Measurements from ENCODE around the gene MED26.

Gene MED26

DNA sequence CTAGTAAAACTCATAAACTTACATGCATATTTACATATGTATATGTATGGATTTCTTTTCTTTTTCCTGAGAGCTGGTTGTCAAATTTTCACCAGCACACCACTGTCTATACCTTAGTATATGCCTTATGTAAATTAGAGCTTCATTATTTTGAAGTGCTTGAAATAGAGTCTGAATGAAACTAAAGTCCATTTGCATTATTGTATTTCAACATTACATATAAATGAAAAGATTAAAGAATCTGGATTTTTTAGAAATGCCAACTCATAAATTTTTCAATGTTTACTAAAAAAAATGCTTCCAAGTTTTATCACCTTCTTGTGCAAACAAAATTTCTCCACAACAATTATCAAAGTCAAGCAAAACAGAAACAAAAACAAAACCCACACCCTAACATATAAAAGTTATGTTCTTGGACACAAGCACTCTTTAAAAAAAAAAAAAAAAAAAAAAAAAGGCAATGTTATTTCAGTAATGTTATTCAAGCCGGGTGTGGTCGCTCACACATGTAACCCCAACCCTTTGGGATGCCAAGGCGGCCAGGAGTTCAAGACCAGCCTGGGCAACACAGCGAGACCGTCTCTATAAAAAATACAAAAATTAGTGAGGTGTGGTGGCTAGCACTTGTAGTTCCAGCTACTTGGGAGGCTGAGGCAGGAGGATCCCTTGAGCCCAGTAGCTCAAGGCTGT, 18.3 kb downstream of the MED26 start:
- no peak for DNase-seq

GRCh38 chr19:16608290-16608739, 19.7 kb downstream of the MED26 start:
- no peak for DNase-seq

DNA sequence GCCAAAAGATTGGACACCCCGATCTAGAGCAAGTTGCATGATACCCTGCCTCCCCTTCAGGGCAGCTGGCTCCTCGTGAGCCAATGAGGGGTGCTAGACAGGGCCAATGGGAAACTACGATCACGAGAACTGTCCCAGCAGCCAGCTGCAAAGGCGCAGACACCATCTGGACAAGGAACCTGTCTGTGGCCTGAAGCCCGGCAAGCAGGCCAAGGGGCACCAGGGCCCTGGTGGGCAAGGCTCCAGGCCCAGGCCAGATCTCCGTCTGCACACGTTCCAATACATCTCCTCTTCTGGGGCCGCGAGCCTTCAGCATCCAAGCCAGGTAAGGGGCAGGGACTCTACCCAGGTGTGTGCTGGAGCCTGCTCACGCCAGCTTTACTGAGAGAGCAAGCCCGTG, 20.2 kb downstream of the MED26 start:
- no peak for DNase-seq

DNA sequence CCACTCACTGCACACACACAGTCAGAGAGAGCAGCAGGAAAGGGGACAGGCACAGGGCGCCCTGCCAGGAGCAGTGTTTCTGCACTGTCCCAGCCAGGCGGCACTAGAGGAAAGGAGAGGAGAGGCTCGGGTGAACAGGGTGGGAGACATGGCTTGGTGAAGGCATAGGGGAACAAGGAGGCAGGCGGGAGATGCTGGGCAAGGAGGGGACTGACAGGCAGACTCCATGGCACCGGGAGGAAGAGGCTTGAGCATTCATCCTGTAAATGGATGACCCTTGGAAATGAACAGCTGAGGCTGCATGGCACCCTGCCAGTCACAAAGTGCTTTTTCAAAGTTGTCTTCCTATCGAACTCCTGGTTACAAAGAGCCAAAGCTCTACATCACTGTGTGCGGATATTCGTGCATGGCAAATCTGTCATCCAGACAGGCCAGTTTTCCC, 22.4 kb downstream of the MED26 start:
- no peak for DNase-seq

DNA sequence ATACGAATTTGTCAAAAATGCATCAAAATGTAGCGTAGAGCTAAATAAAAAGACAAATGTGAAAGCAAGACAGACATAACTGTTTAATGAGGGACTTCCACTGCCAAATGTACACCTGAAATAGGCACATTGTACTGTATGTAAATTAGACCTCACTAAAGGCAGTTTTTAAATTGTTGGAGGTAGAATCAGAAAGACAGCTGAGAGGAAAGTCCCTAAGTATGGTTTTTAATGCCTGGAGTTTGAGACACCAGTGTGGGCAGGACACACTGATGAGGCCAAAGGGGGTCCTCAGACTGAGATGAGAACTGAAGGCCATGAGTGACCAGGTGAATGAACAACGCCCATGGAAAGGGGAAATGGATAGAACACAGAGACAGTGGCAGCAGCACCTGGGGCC, 22.9 kb downstream of the MED26 start:
- no peak for DNase-seq

- DNase-seq, result no peak
Measured at GRCh38 chr19:16604615-16605014, 23.4 kb downstream of the MED26 start.

DNA sequence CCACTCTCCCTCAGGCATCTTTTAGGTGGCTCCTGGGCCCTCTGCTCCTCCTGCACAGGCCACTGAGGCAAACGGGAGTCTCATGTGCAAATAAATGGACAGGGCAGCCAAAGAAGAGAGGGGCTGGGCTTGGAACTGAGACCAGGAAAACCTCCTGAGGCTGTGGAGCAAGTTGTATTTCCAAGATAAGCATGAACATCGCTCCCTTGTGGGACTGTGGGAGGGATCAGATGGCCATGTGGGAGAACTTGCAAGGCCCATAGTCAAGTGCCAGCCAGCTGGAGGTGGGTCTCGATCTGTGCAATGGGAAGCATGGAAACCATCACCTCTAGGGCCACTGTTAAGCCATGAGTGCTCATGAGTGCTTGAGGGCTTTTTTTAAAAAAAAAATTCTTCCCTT, 24.9 kb downstream of the MED26 start:
- DNase-seq, result no peak

- DNase-seq, result no peak
Measured at GRCh38 chr19:16601378-16602052, 26.5 kb downstream of the MED26 start.

- DNase-seq, result no peak
Measured at GRCh38 chr19:16600824-16601223, 27.2 kb downstream of the MED26 start.

DNA sequence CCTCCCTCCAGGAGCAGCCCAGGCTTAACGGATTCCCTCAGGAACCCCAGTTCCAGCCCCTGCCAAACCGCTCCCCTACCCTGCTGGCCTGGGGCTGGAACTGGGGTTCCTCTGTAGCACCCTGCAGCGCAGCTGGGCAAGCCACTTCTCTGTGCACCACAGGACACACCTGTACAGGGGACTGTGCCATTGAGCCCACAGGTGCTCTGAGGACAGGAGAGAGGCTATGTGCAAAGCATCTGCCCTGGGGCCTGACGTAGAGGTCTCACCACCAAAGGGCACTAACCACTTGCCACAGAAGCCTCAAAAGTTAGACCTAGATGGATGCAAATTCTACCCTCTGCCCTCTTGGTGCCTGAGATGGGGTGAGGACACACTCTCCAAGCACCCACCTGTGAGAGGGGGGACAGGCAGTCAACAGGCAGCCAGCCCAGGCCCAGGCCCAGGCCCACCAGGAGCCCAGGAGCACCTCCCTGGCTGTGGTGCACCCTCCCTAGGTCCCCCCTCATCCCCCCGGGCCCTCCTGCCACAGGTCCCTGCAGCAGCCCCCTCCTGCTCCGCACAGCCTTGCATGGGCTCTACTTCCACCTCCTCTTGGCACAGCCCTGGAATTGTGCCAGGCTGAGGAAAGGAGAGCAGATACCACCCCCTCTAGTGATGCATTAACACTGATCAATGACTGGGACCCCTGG, 28.2 kb downstream of the MED26 start:
- no peak for DNase-seq

DNA sequence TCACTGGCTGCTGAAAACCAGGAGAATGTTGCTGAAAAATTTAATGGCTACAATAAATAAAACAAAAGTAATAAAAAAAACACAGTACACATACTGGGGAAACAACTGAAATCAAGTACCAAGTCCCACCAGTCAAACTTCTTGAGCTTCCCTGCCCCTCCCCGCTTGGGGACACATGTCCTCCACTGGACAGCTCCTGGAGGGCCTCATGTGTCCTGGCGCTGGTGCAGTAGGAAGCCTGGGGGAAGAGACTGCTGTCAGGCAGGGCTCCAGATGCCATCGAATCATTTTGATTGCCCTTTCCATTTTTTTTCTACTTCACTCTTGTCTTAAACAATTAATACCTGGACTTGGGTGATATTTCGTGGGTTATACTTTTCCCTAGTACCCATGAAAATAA, 29.2 kb downstream of the MED26 start:
- no peak for DNase-seq

DNA sequence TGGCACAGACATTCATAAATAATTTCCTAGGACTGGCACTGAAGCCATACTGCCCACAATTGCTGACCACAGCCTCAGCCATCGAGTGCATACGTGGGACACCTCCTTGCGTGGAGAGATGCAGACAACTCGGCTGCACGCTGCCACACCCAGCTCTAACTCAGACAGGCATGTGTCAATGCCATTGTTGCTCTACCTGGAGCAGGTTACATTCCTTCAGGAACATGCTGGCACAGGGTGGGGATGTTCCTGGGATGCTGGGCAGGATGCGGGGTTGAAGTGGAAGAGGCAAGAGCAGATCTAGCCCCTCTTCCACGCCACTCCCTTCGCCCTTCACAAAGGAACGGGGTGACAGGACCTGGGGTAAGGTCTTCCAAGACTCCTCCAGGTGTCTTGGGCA, 31.6 kb downstream of the MED26 start:
- no peak for DNase-seq

DNA sequence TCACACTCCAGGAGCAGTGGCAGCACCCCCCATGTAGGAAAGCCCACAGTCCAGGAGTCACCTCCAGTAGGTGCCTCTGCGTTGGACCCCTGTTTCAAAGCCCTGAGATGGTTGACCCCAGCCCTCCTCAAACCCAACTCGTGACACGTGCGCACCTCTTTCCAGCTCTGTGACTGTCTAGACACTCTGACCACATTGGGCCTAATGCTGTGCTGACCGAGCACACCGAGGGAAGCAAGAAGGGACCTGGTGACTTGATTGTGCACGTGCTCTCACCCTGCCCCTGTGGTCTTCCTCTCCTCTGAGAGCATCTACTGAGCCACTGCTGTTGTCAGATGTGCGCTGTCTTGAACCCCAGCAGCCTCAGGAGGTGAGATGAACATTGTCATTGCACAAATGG, 32.9 kb downstream of the MED26 start:
- no peak for DNase-seq

GRCh38 chr19:16594681-16595091, 33.3 kb downstream of the MED26 start:
- no peak for DNase-seq

- no peak for DNase-seq
Measured at GRCh38 chr19:16594131-16594586, 33.8 kb downstream of the MED26 start.

DNA sequence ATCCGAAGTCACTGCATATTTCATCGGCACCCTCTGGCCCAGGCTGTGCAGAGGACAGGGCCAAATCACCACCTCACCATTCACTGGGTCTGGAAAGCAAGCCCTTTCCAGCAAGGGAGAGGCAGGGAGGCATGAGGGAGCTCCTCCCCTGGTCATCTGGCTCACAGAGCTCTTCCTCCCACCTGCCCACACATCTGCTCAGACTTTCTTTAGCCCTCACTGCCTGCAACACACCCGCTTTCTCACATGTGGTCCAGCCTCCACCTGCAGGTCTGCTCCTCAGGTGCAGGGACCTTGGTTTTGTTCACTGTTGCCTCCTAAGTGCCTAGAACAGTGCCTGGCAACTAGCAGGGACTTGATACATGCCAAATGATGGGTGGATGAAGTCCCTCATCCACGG, 34.8 kb downstream of the MED26 start:
- DNase-seq, result no peak

- DNase-seq, result no peak
Measured at GRCh38 chr19:16591803-16592556, 36.0 kb downstream of the MED26 start.

DNA sequence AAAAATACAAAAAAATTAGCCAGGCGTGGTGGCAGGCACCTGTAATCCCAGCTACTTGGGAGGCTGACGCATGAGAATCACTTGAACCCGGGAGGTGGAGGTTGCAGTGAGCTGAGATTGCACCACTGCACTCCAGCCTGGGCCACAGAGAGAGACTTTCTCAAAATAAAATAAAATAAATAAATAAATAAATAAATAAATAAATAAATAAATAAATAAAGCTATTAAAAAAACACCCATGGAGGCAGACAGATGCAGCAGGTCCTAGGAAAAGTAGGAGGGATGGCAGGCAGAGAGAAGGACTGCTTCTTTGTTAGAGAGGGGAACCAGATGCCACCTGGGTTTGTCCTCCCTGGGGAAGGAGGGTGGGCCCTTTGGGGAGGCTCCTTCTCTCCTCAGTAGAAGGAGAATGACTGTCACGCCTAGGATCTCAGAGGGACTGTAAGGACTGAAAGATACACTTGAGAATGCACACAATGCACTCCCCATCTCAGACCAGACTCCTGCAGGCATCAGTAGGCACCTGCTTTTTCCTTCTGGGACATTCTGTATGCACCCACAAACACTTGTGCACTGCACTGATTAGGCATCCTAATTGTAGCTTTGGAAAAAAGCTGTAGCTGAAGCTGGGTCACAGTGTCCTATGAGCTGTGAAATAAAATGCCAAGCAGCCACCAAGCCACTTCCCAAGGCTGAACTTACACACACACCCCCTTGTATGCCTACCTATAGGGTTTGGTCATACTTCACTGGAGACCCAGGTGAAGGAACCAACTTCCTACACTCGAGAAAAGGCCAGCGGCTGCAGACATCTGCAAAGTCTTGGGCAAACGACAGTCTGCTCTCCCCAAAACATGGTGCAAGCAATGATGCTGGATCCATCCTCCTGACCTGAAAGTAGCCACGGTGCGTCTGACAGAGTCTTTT, 36.9 kb downstream of the MED26 start:
- DNase-seq, result no peak

DNA sequence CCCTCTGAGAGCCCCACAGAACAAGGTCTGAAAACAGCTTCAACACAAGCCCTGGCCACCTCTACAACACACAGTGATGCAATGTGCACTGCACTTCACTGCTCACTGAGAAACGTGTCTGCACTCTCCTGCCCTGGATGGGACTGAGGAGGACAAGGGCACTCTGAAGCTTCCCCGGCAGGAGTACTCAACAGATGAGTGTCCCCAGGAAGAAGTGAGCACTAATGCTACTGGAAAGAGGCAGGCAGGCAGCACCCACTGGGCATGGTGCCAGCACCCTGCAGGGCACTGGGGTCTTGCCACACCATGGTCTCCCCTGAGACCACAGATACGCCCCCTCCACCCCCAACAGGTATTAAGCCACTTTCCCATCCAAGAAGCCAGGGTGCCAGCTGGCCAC, 38.1 kb downstream of the MED26 start:
- DNase-seq, result no peak

DNA sequence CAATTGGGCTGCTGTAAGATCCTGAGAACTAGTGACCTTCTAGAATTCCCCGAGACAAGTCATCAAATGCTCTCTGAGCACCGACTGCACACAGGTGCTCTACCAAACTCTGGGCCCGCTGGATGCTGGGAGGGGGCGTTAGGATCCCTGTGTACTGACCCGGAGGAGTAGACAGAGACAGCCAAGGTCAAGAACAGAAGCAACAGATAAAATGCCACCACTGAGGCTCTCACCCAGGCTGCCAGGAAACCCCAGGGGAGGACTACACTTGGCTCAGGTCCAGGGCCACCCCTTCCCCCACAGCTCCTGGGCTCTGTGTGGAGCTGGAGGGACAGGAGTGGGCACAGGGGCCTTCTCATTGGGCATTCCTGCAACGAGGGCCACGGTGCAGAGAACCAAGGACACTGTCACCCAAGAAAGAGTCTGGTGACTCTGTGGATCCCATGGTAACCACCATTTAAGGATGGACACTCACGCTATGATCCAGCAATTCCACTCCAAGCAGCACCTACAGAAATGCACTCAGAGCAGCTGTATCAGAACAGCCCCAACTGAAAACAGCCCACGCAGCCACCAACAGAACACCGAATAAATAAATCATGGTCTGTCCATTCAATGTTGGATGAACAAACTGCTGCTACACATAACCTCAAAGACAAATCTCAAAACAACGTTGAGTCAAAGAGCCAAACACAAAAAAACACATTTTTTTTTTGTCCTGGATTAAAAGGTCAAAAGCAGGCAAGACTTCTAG, 39.0 kb downstream of the MED26 start:
- DNase-seq, result no peak
